ENCODE data around the gene FSTL4. TPM values are rescaled to one million over a fixed set of nuclear protein-coding genes. Genes with fewer than 3 reads are reported as not detected.

Gene FSTL4
- total and polyA plus RNA-seq, 2 of the 13 experiments (the other 11 are each of a cell fraction or from before 2014, with no cell fraction given): 2.1 to 3.0 TPM

GRCh38 chr5:133298447-133298846, 313.9 kb downstream of the FSTL4 start (continued):
- TF ChIP-seq ZNF513 (CRISPR knock-in tag; conservative IDR thresholded peaks at IDR 0.05) (no peak), ATF6 (CRISPR knock-in tag; conservative IDR thresholded peaks at IDR 0.05) (no peak)

- in situ Hi-C loops (cut with HindIII; ENCODE audit: extremely low pct_ligation_motif_present, low pct_unique_long_range_greater_than_20kb) (no loop called here), intact Hi-C loops (cut with micrococcal nuclease; ENCODE audit: unreplicated experiment) (no loop called here)
- Histone ChIP-seq H3K27me3 (ENCODE audit: control insufficient read depth in 1 of 2, insufficient read depth in 2 of 2, low read length in 2 of 2) (peaks cover 4 to 26% of the 10 kb centered on the region in 2 experiments), H3K79me2 (ENCODE audit: insufficient read depth, low read length) (no peaks in the 10 kb centered on the region), H3K36me3 (replicated peaks in 1 of 2; ENCODE audit: control insufficient read depth in 1 of 2, insufficient read depth in 2 of 2, low read length in 2 of 2) (no peaks in the 10 kb centered on the region), H3K9ac (ENCODE audit: insufficient read depth, low read depth, low read length) (no peak overlapping the region), H3K4me2 (ENCODE audit: low read depth, low read length) (no peak overlapping the region), H4K20me1 (ENCODE audit: insufficient read depth, low read length) (no peaks in the 10 kb centered on the region), H3K4me3 (replicated peaks in 1 of 3; ENCODE audit: insufficient read depth in 1 of 3, low read depth in 2 of 3, low read length in 3 of 3) (no peak overlapping the region), H3K4me1 (ENCODE audit: insufficient read depth, low read length) (no peaks in the 10 kb centered on the region), H2AFZ (ENCODE audit: low read length) (no peak overlapping the region), H3K9me3 (ENCODE audit: low read length) (no peaks in the 10 kb centered on the region), H3K27ac (ENCODE audit: extremely low read length, insufficient read depth, low read length) (no peak overlapping the region)
- no peak for DNase-seq (ENCODE audit: low spot score)
- no peak for FAIRE-seq
- CTCF ChIA-PET (ENCODE audit: low intra/inter-chr PET ratio, low total read pairs): no interaction called here
- ATAC-seq: no peak
- BruUV-seq (replicated peaks): no TSS peak
- 0% methylated on average over 5 of the region's 5 CpGs for WGBS (ENCODE audit: low lambda C conversion rate)
- POLR2A ChIA-PET: no interaction called here
- TF ChIP-seq ELK4 (CRISPR knock-in tag; IDR thresholded peaks at IDR 0.05; ENCODE audit: borderline replicate concordance) (no peak), RXRA (CRISPR knock-in tag; IDR thresholded peaks at IDR 0.05) (no peak), SKIL (CRISPR knock-in tag; IDR thresholded peaks at IDR 0.05; ENCODE audit: borderline replicate concordance) (no peak), ZNF674 (CRISPR knock-in tag; IDR thresholded peaks at IDR 0.05; ENCODE audit: low read depth) (no peak), ZNF605 (CRISPR knock-in tag; IDR thresholded peaks at IDR 0.05) (no peak), ELF3 (CRISPR knock-in tag; IDR thresholded peaks at IDR 0.05) (no peak), ARID4A (CRISPR knock-in tag; IDR thresholded peaks at IDR 0.05; ENCODE audit: borderline replicate concordance) (no peak), EZH2 (conservative IDR thresholded peaks at IDR 0.05; ENCODE audit: low read depth, low read length) (no peak), U2AF2 (IDR thresholded peaks at IDR 0.05; ENCODE audit: low read depth, low read length) (no peak)
Observed at GRCh38 chr5:133297293-133297692, 315.0 kb downstream of the FSTL4 start.

Measured in HepG2 (cell line).